H9 (cell line): Measurements from ENCODE around the gene MGA. TPM values are rescaled to one million over a fixed set of nuclear protein-coding genes. Genes with fewer than 3 reads are reported as not detected.

Experiments
- DNase-seq: peaks from one replicate; pipeline ENCODE4 v3.0.0-alpha.2; 2017
- H2AFZ ChIP-seq: one replicate; pipeline ENCODE4 v1.6.1; 2013; ENCODE audit warnings: mild to moderate bottlenecking, low read length, control low read depth, moderate library complexity
- H2AK5ac ChIP-seq: 2 replicates; pipeline ENCODE4 v1.6.1; 2013; ENCODE audit warnings: low read length, control low read depth, mixed read lengths; ENCODE audit not compliant: insufficient read length
- H2BK120ac ChIP-seq: one replicate; pipeline ENCODE4 v1.6.1; 2013; ENCODE audit warnings: low read depth, mild to moderate bottlenecking, low read length, control low read depth, inconsistent platforms; ENCODE audit not compliant: poor library complexity, severe bottlenecking
- H2BK12ac ChIP-seq: 2 replicates; pipeline ENCODE4 v1.6.1; 2013; ENCODE audit warnings: low read length, control low read depth, mixed read lengths, low read depth; ENCODE audit not compliant: insufficient read length
- H2BK15ac ChIP-seq: 2 replicates; pipeline ENCODE4 v1.6.1; 2013; ENCODE audit warnings: low read depth, low read length, control low read depth
- H2BK20ac ChIP-seq: one replicate; pipeline ENCODE4 v1.6.1; 2013; ENCODE audit warnings: low read depth, mild to moderate bottlenecking, low read length, control low read depth, inconsistent platforms; ENCODE audit not compliant: poor library complexity, severe bottlenecking
- H2BK5ac ChIP-seq: 2 replicates; pipeline ENCODE4 v1.6.1; 2013; ENCODE audit warnings: low read length, control low read depth, mixed read lengths; ENCODE audit not compliant: insufficient read length
- H3K14ac ChIP-seq: 2 replicates; pipeline ENCODE4 v1.6.1; 2013; ENCODE audit warnings: low read length, control low read depth; ENCODE audit not compliant: insufficient read depth
- H3K18ac ChIP-seq: 2 replicates; pipeline ENCODE4 v1.6.1; 2013; ENCODE audit warnings: low read depth, mild to moderate bottlenecking, mixed read lengths, low read length, control low read depth; ENCODE audit not compliant: insufficient read length
- H3K23ac ChIP-seq: 2 replicates; pipeline ENCODE4 v1.6.1; 2013; ENCODE audit warnings: low read length, control low read depth, mixed read lengths, low read depth; ENCODE audit not compliant: insufficient read length
- H3K23me2 ChIP-seq: 2 replicates; pipeline ENCODE4 v1.6.1; 2013; ENCODE audit warnings: low read depth, mild to moderate bottlenecking, mixed read lengths, low read length, control low read depth; ENCODE audit not compliant: insufficient read length, poor library complexity, severe bottlenecking
- H3K27ac ChIP-seq: 2 replicates; pipeline ENCODE4 v1.5.1; 2013; ENCODE audit warnings: low read length, control low read depth, mixed read lengths, low read depth; ENCODE audit not compliant: insufficient read length
- H3K27me3 ChIP-seq: 2 replicates; pipeline ENCODE4 v1.6.1; 2013; ENCODE audit warnings: low read length, control low read depth, inconsistent platforms; ENCODE audit not compliant: insufficient read depth
- H3K4ac ChIP-seq: 2 replicates; pipeline ENCODE4 v1.6.1; 2013; ENCODE audit warnings: low read depth, mild to moderate bottlenecking, control low read depth, inconsistent platforms, low read length, moderate library complexity
- H3K4me1 ChIP-seq: 2 replicates; pipeline ENCODE4 v1.6.1; 2013; ENCODE audit warnings: low read length, control low read depth, inconsistent platforms; ENCODE audit not compliant: insufficient read depth
- H3K4me2 ChIP-seq: 2 replicates; pipeline ENCODE4 v1.6.1; 2013; ENCODE audit warnings: low read length, control low read depth, mixed read lengths; ENCODE audit not compliant: insufficient read length, insufficient read depth
- H3K56ac ChIP-seq: 2 replicates; pipeline ENCODE4 v1.6.1; 2013; ENCODE audit warnings: low read depth, mild to moderate bottlenecking, mixed read lengths, low read length, control low read depth; ENCODE audit not compliant: insufficient read length
- H3K79me1 ChIP-seq: 2 replicates; pipeline ENCODE4 v1.6.1; 2013; ENCODE audit warnings: low read depth, mild to moderate bottlenecking, moderate library complexity, low read length, control low read depth, inconsistent platforms; ENCODE audit not compliant: insufficient read depth, poor library complexity, severe bottlenecking
- H3K79me2 ChIP-seq: 2 replicates; pipeline ENCODE4 v1.6.1; 2013; ENCODE audit warnings: low read length, control low read depth, inconsistent platforms; ENCODE audit not compliant: insufficient read depth
- H3K9ac ChIP-seq: 2 replicates; pipeline ENCODE4 v1.6.1; 2013; ENCODE audit warnings: low read length, control low read depth, mixed read lengths; ENCODE audit not compliant: insufficient read length; ENCODE audit errors: extremely low read depth
- H3K9me3 ChIP-seq: one replicate; pipeline ENCODE4 v1.6.1; 2013; ENCODE audit warnings: low read depth, low read length, inconsistent platforms; ENCODE audit not compliant: control insufficient read depth
- H3T11ph ChIP-seq: one replicate; pipeline ENCODE4 v1.6.1; 2013; ENCODE audit warnings: mild to moderate bottlenecking, low read length, control low read depth, inconsistent platforms
- H4K20me1 ChIP-seq: one replicate; pipeline ENCODE4 v1.6.1; 2013; ENCODE audit not compliant: control insufficient read depth, insufficient read length, insufficient read depth
- H4K5ac ChIP-seq: 2 replicates; pipeline ENCODE4 v1.6.1; 2013; ENCODE audit warnings: low read depth, mild to moderate bottlenecking, mixed read lengths, low read length, control low read depth; ENCODE audit not compliant: insufficient read length
- H4K8ac ChIP-seq: replicated peaks from 2 replicates; pipeline ENCODE4 v1.6.1; 2013; ENCODE audit warnings: low read length, control low read depth, mixed read lengths, low read depth; ENCODE audit not compliant: insufficient read length
- H4K91ac ChIP-seq: 2 replicates; pipeline ENCODE4 v1.6.1; 2013; ENCODE audit warnings: low read depth, mild to moderate bottlenecking, moderate library complexity, mixed read lengths, low read length, control low read depth; ENCODE audit not compliant: insufficient read length
- H3K27ac Mint-ChIP-seq, 3 experiments: 2 replicates in 2 of 3; 3 replicates in 1 of 3; pipeline ENCODE4 v1.8.0; 2020 to 2021; ENCODE audit warnings: mixed read lengths in 3 of 3, mild to moderate bottlenecking in 1 of 3, moderate library complexity in 1 of 3
- H3K27me3 Mint-ChIP-seq: 2 replicates; pipeline ENCODE4 v1.8.0; 2021; ENCODE audit warnings: low read depth, mild to moderate bottlenecking, moderate library complexity, mixed read lengths
- H3K36me3 Mint-ChIP-seq, 3 experiments: 2 replicates in 2 of 3; 3 replicates in 1 of 3; pipeline ENCODE4 v1.8.0; 2020 to 2021; ENCODE audit warnings: low read depth in 3 of 3, mixed read lengths in 3 of 3; ENCODE audit not compliant: insufficient read depth in 1 of 3
- H3K4me1 Mint-ChIP-seq, 2 experiments: 2 replicates each; pipeline ENCODE4 v1.8.0; 2020; ENCODE audit warnings: mixed read lengths in 2 of 2
- H3K4me3 Mint-ChIP-seq, 2 experiments: 2 replicates in 1 of 2; 3 replicates in 1 of 2; pipeline ENCODE4 v1.8.0; 2020 to 2021; ENCODE audit warnings: mild to moderate bottlenecking in 2 of 2, mixed read lengths in 2 of 2, moderate library complexity in 1 of 2
- H3K9me3 Mint-ChIP-seq, 2 experiments: 2 replicates in 1 of 2; 3 replicates in 1 of 2; pipeline ENCODE4 v1.8.0; 2020; ENCODE audit warnings: mild to moderate bottlenecking in 2 of 2, mixed read lengths in 2 of 2, moderate library complexity in 1 of 2
- CTCF ChIP-seq: fragments of 200-600 bp; sonication (generic); conservative IDR thresholded peaks from 3 replicates; pipeline ENCODE4 v1.8.0; 2021; ENCODE audit warnings: antibody characterized with exemption, mild to moderate bottlenecking
- WGBS: extraction: QIAGEN DNeasy Blood & Tissue Kit; methylation state at CpG from one replicate; pipeline ENCODE4 v1.1.7; 2013; ENCODE audit warnings: missing lambda C conversion rate, low lambda C conversion rate, mixed read lengths; ENCODE audit not compliant: insufficient read length; ENCODE audit errors: extremely low coverage; 5-methylcytosine and 5-hydroxymethylcytosine counted together
- total RNA-seq: library from RNA; stranded (reverse); gene quantifications from 2 replicates; pipeline ENCODE4 v1.2.1, GENCODE V29; 2021

Gene MGA
- total RNA-seq, 1 experiment from 2014 or later: 62.7 TPM

- H3K27ac ChIP-seq: no peak overlapping the region
These were observed 144.9 kb downstream of the MGA start for GRCh38 chr15:41804916-41805666.

More at GRCh38 chr15:41804916-41805666, 144.9 kb downstream of the MGA start:
- Histone ChIP-seq H3K27me3 (no peaks in the 10 kb centered on the region), H2BK20ac (no peak overlapping the region), H2BK5ac (no peak overlapping the region), H2AK5ac (no peak overlapping the region), H3K9ac (no peak overlapping the region), H3K23me2 (no peaks in the 10 kb centered on the region), H3K4me2 (no peak overlapping the region), H3K79me2 (no peaks in the 10 kb centered on the region), H3K9me3 (no peaks in the 10 kb centered on the region), H2BK120ac (no peak overlapping the region), H3K56ac (no peak overlapping the region), H3T11ph (no peak overlapping the region), H4K20me1 (no peaks in the 10 kb centered on the region), H4K91ac (no peak overlapping the region), H3K18ac (no peak overlapping the region), H3K4me1 (no peaks in the 10 kb centered on the region), H3K4ac (no peak overlapping the region), H2BK12ac (no peak overlapping the region), H3K14ac (no peak overlapping the region), H3K23ac (no peak overlapping the region), H2AFZ (no peak overlapping the region), H3K79me1 (no peaks in the 10 kb centered on the region), H4K5ac (no peak overlapping the region), H4K8ac (no peak overlapping the region), H2BK15ac (no peak overlapping the region)
- no CpG with 5 or more reads among the region's 8 CpGs for WGBS
- TF ChIP-seq CTCF: no peak
- Mint-ChIP-seq H3K27me3 (no peaks in the 10 kb centered on the region), H3K4me3 (no peak overlapping the region), H3K36me3 (peaks cover 0 to 5% (median 2%) of the 10 kb centered on the region in 3 experiments; a peak in 4 of 7 replicates), H3K4me1 (peaks cover 0 to 16% of the 10 kb centered on the region in 2 experiments; a peak in 3 of 4 replicates), H3K9me3 (no peaks in the 10 kb centered on the region; a peak in 1 of 5 replicates), H3K27ac (peak overlapping the region in 1 of 3 experiments; percentile 17; a peak in 2 of 7 replicates)
- DNase-seq: no peak
